Measurements from ENCODE around the gene SLIT3.

DNA sequence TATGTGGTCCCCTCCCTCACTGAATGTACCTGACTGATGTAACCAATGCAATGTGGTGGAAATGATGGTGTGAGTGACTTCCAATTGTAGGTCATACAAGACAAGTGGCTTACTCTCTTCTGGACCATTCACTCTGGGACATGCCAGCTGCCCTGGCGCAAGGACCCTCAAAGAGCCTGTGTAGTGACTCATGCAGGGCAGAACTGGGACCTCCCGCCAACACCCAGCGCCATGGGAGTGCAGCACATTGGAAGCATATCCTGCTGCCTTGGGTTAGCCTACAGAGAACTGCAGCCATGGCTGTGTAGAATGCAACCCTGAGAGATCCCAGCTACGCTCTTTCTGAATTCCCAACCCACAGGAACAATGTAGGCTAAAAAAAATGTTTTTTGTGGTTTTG is 631.8 kb downstream of the SLIT3 start:
- TF ChIP-seq BACH2 (CRISPR knock-in tag; IDR thresholded peaks at IDR 0.05; ENCODE audit: borderline replicate concordance), result no peak
- no peak for TF ChIP-seq PPARA (CRISPR knock-in tag; IDR thresholded peaks at IDR 0.05; ENCODE audit: borderline replicate concordance)
- TF ChIP-seq, protein P1, sequence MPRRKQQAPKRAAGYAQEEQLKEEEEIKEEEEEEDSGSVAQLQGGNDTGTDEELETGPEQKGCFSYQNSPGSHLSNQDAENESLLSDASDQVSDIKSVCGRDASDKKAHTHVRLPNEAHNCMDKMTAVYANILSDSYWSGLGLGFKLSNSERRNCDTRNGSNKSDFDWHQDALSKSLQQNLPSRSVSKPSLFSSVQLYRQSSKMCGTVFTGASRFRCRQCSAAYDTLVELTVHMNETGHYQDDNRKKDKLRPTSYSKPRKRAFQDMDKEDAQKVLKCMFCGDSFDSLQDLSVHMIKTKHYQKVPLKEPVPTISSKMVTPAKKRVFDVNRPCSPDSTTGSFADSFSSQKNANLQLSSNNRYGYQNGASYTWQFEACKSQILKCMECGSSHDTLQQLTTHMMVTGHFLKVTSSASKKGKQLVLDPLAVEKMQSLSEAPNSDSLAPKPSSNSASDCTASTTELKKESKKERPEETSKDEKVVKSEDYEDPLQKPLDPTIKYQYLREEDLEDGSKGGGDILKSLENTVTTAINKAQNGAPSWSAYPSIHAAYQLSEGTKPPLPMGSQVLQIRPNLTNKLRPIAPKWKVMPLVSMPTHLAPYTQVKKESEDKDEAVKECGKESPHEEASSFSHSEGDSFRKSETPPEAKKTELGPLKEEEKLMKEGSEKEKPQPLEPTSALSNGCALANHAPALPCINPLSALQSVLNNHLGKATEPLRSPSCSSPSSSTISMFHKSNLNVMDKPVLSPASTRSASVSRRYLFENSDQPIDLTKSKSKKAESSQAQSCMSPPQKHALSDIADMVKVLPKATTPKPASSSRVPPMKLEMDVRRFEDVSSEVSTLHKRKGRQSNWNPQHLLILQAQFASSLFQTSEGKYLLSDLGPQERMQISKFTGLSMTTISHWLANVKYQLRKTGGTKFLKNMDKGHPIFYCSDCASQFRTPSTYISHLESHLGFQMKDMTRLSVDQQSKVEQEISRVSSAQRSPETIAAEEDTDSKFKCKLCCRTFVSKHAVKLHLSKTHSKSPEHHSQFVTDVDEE (CRISPR knock-in tag; IDR thresholded peaks at IDR 0.05), result no peak
- TF ChIP-seq OSR1 (CRISPR knock-in tag; IDR thresholded peaks at IDR 0.05), result no peak

Data from SK-N-SH treated with all-trans-retinoic acid at 6 μM for 48 hours (cell line).